ENCODE results near the gene HCLS1.

GRCh38 chr3:121660356-121661171 is at the start of gene HCLS1:
- no peak for TF ChIP-seq CTCF (IDR thresholded peaks at IDR 0.05 in 2 of 3, conservative IDR thresholded peaks at IDR 0.05 in 1 of 3; ENCODE audit: insufficient read depth in 2 of 3, low read depth in 1 of 3, low read length in 3 of 3)
- TF ChIP-seq YY1 (IDR thresholded peaks at IDR 0.05; ENCODE audit: borderline replicate concordance in 1 of 3, control insufficient read depth in 1 of 3, extremely low read depth in 1 of 3, insufficient read depth in 3 of 3, insufficient read length in 1 of 3, insufficient replicate concordance in 2 of 3, low read depth in 1 of 3, low read length in 2 of 3) = no peak
- no peak for TF ChIP-seq NR1H2 (CRISPR knock-in tag; IDR thresholded peaks at IDR 0.05)
- no peak; the same call in 1 of the 2 replicates for TF ChIP-seq ATF7 (IDR thresholded peaks at IDR 0.05)
- no peak for TF ChIP-seq SAFB (IDR thresholded peaks at IDR 0.05; ENCODE audit: borderline replicate concordance, low read depth, low read length)
- TF ChIP-seq ERF (CRISPR knock-in tag; IDR thresholded peaks at IDR 0.05) = no peak
- no peak for TF ChIP-seq ELF4 (CRISPR knock-in tag; IDR thresholded peaks at IDR 0.05)
